B cell (primary cell): ENCODE results near the gene EOGT. TPM values are rescaled to one million over a fixed set of nuclear protein-coding genes. Genes with fewer than 3 reads are reported as not detected.
A peak's percentile ranks its signal among the peaks of the same experiment; 100 is the strongest.

Experiments used
- ATAC-seq: fragments of 200-7000 bp; cut with Tn5 transposase; one replicate; pipeline ENCODE4 v1.10.0; 2021; ENCODE audit warnings: low read depth, mild to moderate bottlenecking, moderate number of reproducible peaks, moderate library complexity
- CTCF ChIA-PET: fragments of 350-600 bp; sonication (Branson Sonifier 250); formaldehyde crosslinking; loops from one replicate; lab custom pipeline; 2021; ENCODE audit warnings: antibody characterized with exemption, inconsistent platforms; lab: Charles Lee
- POLR2A ChIA-PET: fragments of 350-600 bp; sonication (Branson Sonifier 250); formaldehyde crosslinking; loops from one replicate; lab custom pipeline; 2021; ENCODE audit warnings: antibody characterized with exemption; lab: Charles Lee
- DNase-seq: peaks from one replicate; pipeline ENCODE4 v3.0.0; 2013
- H2AFZ ChIP-seq: 2 replicates; pipeline ENCODE4 v1.6.1; 2012; ENCODE audit warnings: mild to moderate bottlenecking, low read depth, low read length; ENCODE audit not compliant: insufficient read depth, poor library complexity, severe bottlenecking
- H3K27ac ChIP-seq, 2 donors: 1 replicate in 1 of 2; 2 replicates in 1 of 2; pipeline ENCODE4 v1.5.1; 2012 to 2013; ENCODE audit warnings: low read length in 2 of 2, mild to moderate bottlenecking in 2 of 2, moderate library complexity in 1 of 2
- H3K27me3 ChIP-seq, 4 experiments: fragments of 200-600 bp in 1 of 4; sonication (generic) in 1 of 4; replicated peaks in 1 of 4; 1 replicate in 2 of 4; 2 replicates in 2 of 4; pipeline versions ENCODE4 v1.6.1 to v1.7.0; 2013 to 2016; ENCODE audit warnings: low read length in 3 of 4, mild to moderate bottlenecking in 2 of 4, mixed read lengths in 1 of 4, moderate library complexity in 1 of 4; ENCODE audit not compliant: insufficient read depth in 4 of 4, control insufficient read depth in 3 of 4; ENCODE audit errors: control extremely low read depth in 1 of 4
- H3K36me3 ChIP-seq, 2 experiments: replicated peaks in 1 of 2; 1 replicate in 1 of 2; 2 replicates in 1 of 2; pipeline versions ENCODE4 v1.6.1 to v1.7.1; 2013; ENCODE audit warnings: low read length in 1 of 2; ENCODE audit not compliant: insufficient read depth in 2 of 2, control insufficient read depth in 1 of 2; ENCODE audit errors: control extremely low read depth in 1 of 2, extremely low read depth in 1 of 2
- H3K4me1 ChIP-seq, 2 donors: fragments of 200-600 bp in 1 of 2; sonication (generic) in 1 of 2; 1 replicate in 1 of 2; 2 replicates in 1 of 2; pipeline versions ENCODE4 v1.5.1 to v1.6.1; 2013 to 2017; ENCODE audit warnings: low read length in 2 of 2; ENCODE audit not compliant: control insufficient read depth in 2 of 2, insufficient read depth in 2 of 2
- H3K4me2 ChIP-seq: replicated peaks from 2 replicates; pipeline ENCODE3; 2012; ENCODE audit warnings: mild to moderate bottlenecking, low read depth, low read length; ENCODE audit not compliant: poor library complexity, severe bottlenecking
- H3K4me3 ChIP-seq, 5 experiments: fragments of 200-600 bp in 1 of 5; sonication (generic) in 1 of 5; 1 replicate in 3 of 5; 2 replicates in 2 of 5; pipeline versions ENCODE4 v1.5.1 to v1.7.0; 2011 to 2016; ENCODE audit warnings: low read length in 4 of 5, mild to moderate bottlenecking in 4 of 5, low read depth in 2 of 5, control low read depth in 1 of 5, moderate library complexity in 1 of 5; ENCODE audit not compliant: insufficient read depth in 1 of 5; ENCODE audit errors: control extremely low read depth in 1 of 5, extremely low read depth in 1 of 5
- H3K79me2 ChIP-seq: fragments of 200-600 bp; sonication (generic); one replicate; pipeline ENCODE4 v1.6.0; 2016; ENCODE audit warnings: low read length; ENCODE audit not compliant: control insufficient read depth, insufficient read depth
- H3K9ac ChIP-seq: fragments of 200-600 bp; sonication (generic); 2 replicates; pipeline ENCODE4 v1.6.1; 2017; ENCODE audit warnings: mild to moderate bottlenecking, low read length, moderate library complexity
- H3K9me3 ChIP-seq, 3 donors: one replicate each; pipeline versions ENCODE4 v1.6.1 to v1.7.1; 2013; ENCODE audit warnings: low read length in 2 of 3; ENCODE audit not compliant: control insufficient read depth in 2 of 3, insufficient read depth in 1 of 3; ENCODE audit errors: control extremely low read depth in 1 of 3
- H4K20me1 ChIP-seq: 2 replicates; pipeline ENCODE4 v1.6.0; 2012; ENCODE audit warnings: mild to moderate bottlenecking, low read length; ENCODE audit not compliant: insufficient read depth, control insufficient read depth, poor library complexity, severe bottlenecking
- H3K27ac Mint-ChIP-seq: one replicate; pipeline ENCODE4 v1.8.0; 2021; ENCODE audit warnings: mixed read lengths
- H3K27me3 Mint-ChIP-seq: one replicate; pipeline ENCODE4 v1.8.0; 2021; ENCODE audit warnings: mixed read lengths
- H3K4me1 Mint-ChIP-seq: one replicate; pipeline ENCODE4 v1.8.0; 2021; ENCODE audit warnings: mixed read lengths
- H3K4me3 Mint-ChIP-seq: one replicate; pipeline ENCODE4 v1.8.0; 2021; ENCODE audit warnings: mixed read lengths
- H3K9me3 Mint-ChIP-seq: one replicate; pipeline ENCODE4 v1.8.0; 2022; ENCODE audit warnings: mixed read lengths; ENCODE audit not compliant: insufficient read depth
- EZH2 ChIP-seq: IDR thresholded peaks from 2 replicates; pipeline ENCODE4 v1.6.1; 2012; ENCODE audit warnings: borderline replicate concordance, low read depth, mild to moderate bottlenecking, moderate library complexity, low read length; ENCODE audit not compliant: insufficient read depth, poor library complexity, severe bottlenecking
- WGBS: methylation state at CpG from one replicate; pipeline ENCODE4 v1.1.5; 2013; ENCODE audit warnings: missing lambda C conversion rate; ENCODE audit not compliant: insufficient coverage; 5-methylcytosine and 5-hydroxymethylcytosine counted together
- intact Hi-C: fragments of 100-400 bp; cut with micrococcal nuclease; formaldehyde crosslinking; loops from one replicate; pipeline ENCODE4 v1.10.0; 2022
- polyA plus RNA-seq: library from polyadenylated mRNA; depleted of rRNA; stranded (reverse); fragments of >200 nt; gene quantifications from 2 replicates; pipeline ENCODE4 v1.2.3, GENCODE V29; 2012
- total RNA-seq, 2 donors: library from RNA; stranded (reverse); fragments of 120-200 nt in 1 of 2; gene quantifications; 1 replicate in 1 of 2; 2 replicates in 1 of 2; pipeline versions ENCODE4 v1.2.3 to v1.2.4, GENCODE V29; 2013 to 2022
- TF ChIP-seq, protein P1 (sequence below): fragments of 200-600 bp; IDR thresholded peaks from one replicate; pipeline ENCODE4 v1.8.0; 2022; ENCODE audit warnings: antibody characterized with exemption, mild to moderate bottlenecking

The EOGT gene
- total and polyA plus RNA-seq, 2 donors (not counting 1 experiment from before 2014, with no cell fraction given), result 1.7 to 15.5 TPM

DNA sequence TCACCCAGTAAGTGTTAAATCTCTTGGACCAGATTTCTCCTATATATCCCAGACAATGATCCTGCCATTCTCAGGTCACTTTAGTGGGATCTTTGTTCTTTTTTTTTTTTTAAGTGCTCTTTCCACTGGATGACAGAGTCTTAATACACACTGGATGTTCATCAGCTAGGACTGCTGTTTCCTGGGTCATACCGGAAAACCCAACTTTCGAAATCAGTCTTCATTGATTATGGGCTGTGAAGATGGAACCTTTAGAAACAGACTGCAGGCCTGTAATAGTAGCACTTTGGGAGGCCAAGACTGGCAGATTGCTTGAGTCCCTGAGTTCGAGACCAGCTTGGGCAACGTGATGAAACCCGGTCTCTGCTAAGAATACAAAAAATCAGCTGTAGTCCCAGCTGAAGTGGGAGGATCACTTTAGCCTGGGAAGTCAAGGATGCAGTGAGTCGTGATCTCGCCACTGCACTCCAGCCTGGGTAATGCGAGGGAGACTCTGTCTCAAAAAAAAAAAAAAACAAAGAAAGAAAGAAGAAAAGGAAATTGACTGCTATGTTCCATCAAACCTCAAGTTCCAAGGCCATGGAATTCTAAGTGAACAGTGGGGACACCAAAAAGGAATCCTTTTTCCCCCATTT, 2.3 kb downstream of the EOGT start:
- no peaks in the 10 kb centered on the region for H3K9me3 Mint-ChIP-seq
- H3K4me1 ChIP-seq, result peaks cover 6 to 11% of the 10 kb centered on the region in 2 donors
- ATAC-seq (no peak), DNase-seq (no peak)
- H4K20me1 ChIP-seq, result no peaks in the 10 kb centered on the region
- no peaks in the 10 kb centered on the region for H3K79me2 ChIP-seq
- WGBS, result 97% methylated on average over 5 of the region's 8 CpGs
- H3K4me3 ChIP-seq, result no peak overlapping the region
- H3K27ac ChIP-seq, result no peak overlapping the region
- peaks cover 0 to 4% of the 10 kb centered on the region in 2 experiments for H3K36me3 ChIP-seq
- no peak overlapping the region for H3K4me2 ChIP-seq
- H3K27me3 ChIP-seq, result no peaks in the 10 kb centered on the region
- intact Hi-C loops, result no loop called here
- H3K9ac ChIP-seq, result no peak overlapping the region
- no peak overlapping the region for H2AFZ ChIP-seq
- TF ChIP-seq, protein P1, sequence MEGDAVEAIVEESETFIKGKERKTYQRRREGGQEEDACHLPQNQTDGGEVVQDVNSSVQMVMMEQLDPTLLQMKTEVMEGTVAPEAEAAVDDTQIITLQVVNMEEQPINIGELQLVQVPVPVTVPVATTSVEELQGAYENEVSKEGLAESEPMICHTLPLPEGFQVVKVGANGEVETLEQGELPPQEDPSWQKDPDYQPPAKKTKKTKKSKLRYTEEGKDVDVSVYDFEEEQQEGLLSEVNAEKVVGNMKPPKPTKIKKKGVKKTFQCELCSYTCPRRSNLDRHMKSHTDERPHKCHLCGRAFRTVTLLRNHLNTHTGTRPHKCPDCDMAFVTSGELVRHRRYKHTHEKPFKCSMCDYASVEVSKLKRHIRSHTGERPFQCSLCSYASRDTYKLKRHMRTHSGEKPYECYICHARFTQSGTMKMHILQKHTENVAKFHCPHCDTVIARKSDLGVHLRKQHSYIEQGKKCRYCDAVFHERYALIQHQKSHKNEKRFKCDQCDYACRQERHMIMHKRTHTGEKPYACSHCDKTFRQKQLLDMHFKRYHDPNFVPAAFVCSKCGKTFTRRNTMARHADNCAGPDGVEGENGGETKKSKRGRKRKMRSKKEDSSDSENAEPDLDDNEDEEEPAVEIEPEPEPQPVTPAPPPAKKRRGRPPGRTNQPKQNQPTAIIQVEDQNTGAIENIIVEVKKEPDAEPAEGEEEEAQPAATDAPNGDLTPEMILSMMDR, result no peak
- TF ChIP-seq EZH2, result no peak
- no peaks in the 10 kb centered on the region for H3K27me3 Mint-ChIP-seq
- H3K4me3 Mint-ChIP-seq, result peak overlapping the region; percentile 21
- H3K27ac Mint-ChIP-seq, result no peak overlapping the region
- no peaks in the 10 kb centered on the region for H3K9me3 ChIP-seq
- ChIA-PET POLR2A (no interaction called here), CTCF (interaction anchor here (1.0 kb wide), 1 partner anchor 109 kb away, joined by 3 read pairs; no protein-coding TSS in a partner anchor)
- peaks cover 10% of the 10 kb centered on the region for H3K4me1 Mint-ChIP-seq
